HepG2 (cell line): Measurements from ENCODE around the gene SNX27. TPM values are rescaled to one million over a fixed set of nuclear protein-coding genes. Genes with fewer than 3 reads are reported as not detected.

Experiments
- ATAC-seq: fragments of 200-7000 bp; cut with Tn5 transposase; 3 replicates; pipeline ENCODE4 v1.9.1; 2020; ENCODE audit warnings: mild to moderate bottlenecking, moderate library complexity
- BruUV-seq: library from RNA; stranded (reverse); fragments of 400-500 nt; replicated peaks from 2 replicates; lab custom pipeline; 2021; lab: Mats Ljungman, UMichigan
- CTCF ChIA-PET: fragments of 300-600 bp; formaldehyde crosslinking; extraction: SDS; loops from one replicate; lab custom pipeline; 2021; ENCODE audit warnings: low total read pairs, inconsistent platforms, low intra/inter-chr PET ratio; lab: Yijun Ruan, JAX
- POLR2A ChIA-PET: fragments of 350-600 bp; sonication (Branson Sonifier 250); formaldehyde crosslinking; loops from one replicate; lab custom pipeline; 2020; ENCODE audit warnings: antibody characterized with exemption, inconsistent platforms; lab: Yijun Ruan, JAX
- DNase-seq: peaks from one replicate; pipeline ENCODE4 v3.0.0-alpha.2; 2015; ENCODE audit warnings: low spot score
- FAIRE-seq: peaks from 3 replicates; lab custom pipeline; 2011; peaks lifted over from hg19 to GRCh38; lab: Jason Lieb, UNC
- H2AFZ ChIP-seq: one replicate; pipeline ENCODE4 v1.6.1; 2011; ENCODE audit warnings: low read length, inconsistent platforms
- H3K27ac ChIP-seq: fragments of 300-600 bp; 3 replicates; pipeline ENCODE4 v1.8.0; 2011; ENCODE audit warnings: mixed run types, mild to moderate bottlenecking, mixed read lengths, low read length, inconsistent platforms; ENCODE audit not compliant: insufficient read depth; ENCODE audit errors: extremely low read length
- H3K27me3 ChIP-seq, 2 experiments: fragments of 200-600 bp in 1 of 2; 2 replicates in 1 of 2; 3 replicates in 1 of 2; pipeline versions ENCODE4 v1.6.0 to v1.8.0; 2011; ENCODE audit warnings: low read length in 2 of 2, mild to moderate bottlenecking in 2 of 2, moderate library complexity in 2 of 2, inconsistent platforms in 1 of 2; ENCODE audit not compliant: insufficient read depth in 2 of 2, control insufficient read depth in 1 of 2
- H3K36me3 ChIP-seq, 2 experiments: fragments of 200-600 bp in 1 of 2; replicated peaks in 1 of 2; 2 replicates in 1 of 2; 3 replicates in 1 of 2; pipeline versions ENCODE4 v1.5.1 to v1.8.0; 2011; ENCODE audit warnings: low read length in 2 of 2, inconsistent platforms in 1 of 2; ENCODE audit not compliant: insufficient read depth in 2 of 2, control insufficient read depth in 1 of 2
- H3K4me1 ChIP-seq: 2 replicates; pipeline ENCODE4 v1.5.1; 2012; ENCODE audit warnings: low read length, inconsistent platforms; ENCODE audit not compliant: insufficient read depth
- H3K4me2 ChIP-seq: 2 replicates; pipeline ENCODE4 v1.6.0; 2011; ENCODE audit warnings: low read depth, low read length, inconsistent platforms
- H3K4me3 ChIP-seq, 3 experiments: fragments of 200-600 bp in 1 of 3; sonication (generic), shearing (Covaris generic) in 1 of 3; replicated peaks in 1 of 3; 2 replicates each; pipeline ENCODE4 v1.5.1; 2011 to 2016; ENCODE audit warnings: low read length in 3 of 3, inconsistent platforms in 2 of 3, low read depth in 2 of 3, mild to moderate bottlenecking in 2 of 3, control low read depth in 1 of 3, mixed read lengths in 1 of 3; ENCODE audit not compliant: insufficient read depth in 1 of 3
- H3K79me2 ChIP-seq: one replicate; pipeline ENCODE4 v1.6.1; 2011; ENCODE audit warnings: low read length, inconsistent platforms; ENCODE audit not compliant: insufficient read depth
- H3K9ac ChIP-seq: 2 replicates; pipeline ENCODE4 v1.6.0; 2011; ENCODE audit warnings: mild to moderate bottlenecking, low read depth, low read length, inconsistent platforms; ENCODE audit not compliant: insufficient read depth
- H3K9me3 ChIP-seq: 2 replicates; pipeline ENCODE4 v1.5.1; 2012; ENCODE audit warnings: mild to moderate bottlenecking, low read length
- H4K20me1 ChIP-seq: 2 replicates; pipeline ENCODE4 v1.6.0; 2011; ENCODE audit warnings: inconsistent platforms, mild to moderate bottlenecking, low read length, moderate library complexity; ENCODE audit not compliant: insufficient read depth
- GATA4 ChIP-seq: sonication (generic); IDR thresholded peaks from 2 replicates; pipeline ENCODE4 v1.6.1; 2016; ENCODE audit warnings: antibody characterized with exemption, low read depth, borderline replicate concordance
- GZF1 ChIP-seq: sonication (generic); formaldehyde crosslinking; IDR thresholded peaks from 2 replicates; pipeline ENCODE4 v1.5.1; 2020; ENCODE audit warnings: mild to moderate bottlenecking, missing genetic modification reagents
- IRF2 ChIP-seq: IDR thresholded peaks from 2 replicates; pipeline ENCODE4 v1.6.1; 2018; ENCODE audit warnings: missing genetic modification reagents, missing compliant biosample characterization
- KDM2A ChIP-seq: sonication (generic); formaldehyde crosslinking; IDR thresholded peaks from 2 replicates; pipeline ENCODE4 v1.4.0; 2020; ENCODE audit warnings: low read depth, missing genetic modification reagents, borderline replicate concordance
- KDM4B ChIP-seq: sonication (generic); formaldehyde crosslinking; IDR thresholded peaks from 2 replicates; pipeline ENCODE4 v1.4.0; 2020; ENCODE audit warnings: missing genetic modification reagents
- SOX5 ChIP-seq: IDR thresholded peaks from 2 replicates; pipeline ENCODE4 v1.6.1; 2016; ENCODE audit warnings: borderline replicate concordance
- TP53 ChIP-seq: sonication (generic); formaldehyde crosslinking; conservative IDR thresholded peaks from 2 replicates; pipeline ENCODE4 v1.4.0; 2020; ENCODE audit warnings: missing genetic modification reagents
- TSC22D2 ChIP-seq: sonication (generic); formaldehyde crosslinking; IDR thresholded peaks from 2 replicates; pipeline ENCODE4 v1.5.1; 2020; ENCODE audit warnings: missing genetic modification reagents, mild to moderate bottlenecking, borderline replicate concordance
- ZC3H13 ChIP-seq: sonication (generic); formaldehyde crosslinking; IDR thresholded peaks from 2 replicates; pipeline ENCODE4 v1.8.1; 2023; ENCODE audit warnings: mild to moderate bottlenecking, missing genetic modification reagents, moderate library complexity
- ZNF24 ChIP-seq: fragments of 450-650 bp; IDR thresholded peaks from 2 replicates; pipeline ENCODE4 v1.6.1; 2017; ENCODE audit warnings: antibody characterized with exemption, mild to moderate bottlenecking
- ZNF264 ChIP-seq: sonication (generic); formaldehyde crosslinking; IDR thresholded peaks from 2 replicates; pipeline ENCODE4 v1.4.0; 2020; ENCODE audit warnings: missing genetic modification reagents
- ZNF337 ChIP-seq: sonication (generic); formaldehyde crosslinking; IDR thresholded peaks from 2 replicates; pipeline ENCODE4 v1.5.1; 2020; ENCODE audit warnings: missing genetic modification reagents, low read depth, mild to moderate bottlenecking, borderline replicate concordance
- ZNF44 ChIP-seq: sonication (generic); formaldehyde crosslinking; IDR thresholded peaks from 2 replicates; pipeline ENCODE4 v1.5.1; 2020; ENCODE audit warnings: mild to moderate bottlenecking, missing genetic modification reagents
- ZNF773 ChIP-seq: sonication (generic); formaldehyde crosslinking; IDR thresholded peaks from 2 replicates; pipeline ENCODE4 v1.4.0; 2020; ENCODE audit warnings: missing genetic modification reagents, borderline replicate concordance
- WGBS: methylation state at CpG from one replicate; pipeline ENCODE4 v1.1.6; 2017; ENCODE audit warnings: low lambda C conversion rate; 5-methylcytosine and 5-hydroxymethylcytosine counted together
- in situ Hi-C: cut with HindIII; loops from 2 replicates; pipeline ENCODE4 v1.10.0; 2017; ENCODE audit warnings: low pct_unique_long_range_greater_than_20kb; ENCODE audit not compliant: extremely low pct_ligation_motif_present
- intact Hi-C: fragments of 100-400 bp; cut with micrococcal nuclease; formaldehyde crosslinking; loops from one replicate; pipeline ENCODE4 v1.10.0; 2022; ENCODE audit not compliant: unreplicated experiment
- polyA plus RNA-seq, 8 experiments: library from polyadenylated mRNA; depleted of rRNA in 3 of 8; stranded (reverse) in 7 of 8; unstranded in 1 of 8; fragments of >200 nt; fragmentation: Illumina TruSeq in 4 of 8; extraction: Trizol in 4 of 8; gene quantifications; 2 replicates each; pipeline versions ENCODE4 v1.2.1 to v1.2.3, GENCODE V29; 2011 to 2016; ENCODE audit warnings: low read depth in 4 of 8, missing spikeins in 1 of 8, mixed read lengths in 1 of 8; ENCODE audit not compliant: insufficient read depth in 1 of 8
- total RNA-seq, 5 experiments: library from RNA; depleted of rRNA; stranded (reverse); fragments of >200 nt; fragmentation: Illumina TruSeq; extraction: Trizol; gene quantifications; 2 replicates each; pipeline ENCODE4 v1.2.3, GENCODE V29; 2016; ENCODE audit warnings: low read depth in 1 of 5
- TF ChIP-seq, protein P1 (sequence below): sonication (generic); formaldehyde crosslinking; IDR thresholded peaks from 2 replicates; pipeline ENCODE4 v1.8.0; 2022; ENCODE audit warnings: mild to moderate bottlenecking, missing genetic modification reagents, moderate library complexity

Gene SNX27
- total and polyA plus RNA-seq, 2 of the 13 experiments (the other 11 are each of a cell fraction or from before 2014, with no cell fraction given): 14.4 to 17.8 TPM

DNA sequence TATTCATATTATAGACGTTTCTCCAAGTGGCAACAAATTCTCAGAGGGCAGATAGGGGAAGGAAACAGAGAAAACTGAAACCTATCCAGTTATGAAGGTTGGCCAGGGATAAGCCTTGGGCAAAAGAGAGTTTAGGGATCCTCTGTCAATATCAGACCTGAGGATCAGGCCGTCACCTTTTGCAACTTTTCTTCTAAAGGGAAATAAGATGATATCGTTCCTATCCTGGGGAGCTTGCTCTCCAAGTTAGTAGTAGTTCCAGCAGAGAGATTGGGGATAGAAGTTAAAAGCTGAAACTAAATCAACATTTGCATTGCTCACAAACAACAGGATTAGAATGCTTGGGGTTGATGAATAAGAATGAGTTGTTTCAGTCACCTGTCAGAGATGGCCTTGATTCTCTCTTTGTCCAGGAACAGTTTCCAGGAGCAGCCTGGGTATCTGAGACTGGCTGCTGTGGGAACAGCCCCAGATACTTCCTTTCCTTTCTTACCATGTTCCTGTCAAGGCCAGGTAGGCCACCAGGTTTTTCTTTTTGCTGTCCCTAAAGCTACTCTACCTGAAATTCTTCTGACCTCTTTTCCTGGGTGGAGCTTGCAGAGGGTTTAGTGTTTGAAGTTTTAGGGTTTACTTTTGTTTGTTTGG, 112.0 kb downstream of the SNX27 start:
- H3K27me3 ChIP-seq: peaks cover 3 to 35% of the 10 kb centered on the region in 2 experiments
- 20% methylated on average over 3 of the region's 3 CpGs for WGBS
- POLR2A ChIA-PET: no interaction called here

DNA sequence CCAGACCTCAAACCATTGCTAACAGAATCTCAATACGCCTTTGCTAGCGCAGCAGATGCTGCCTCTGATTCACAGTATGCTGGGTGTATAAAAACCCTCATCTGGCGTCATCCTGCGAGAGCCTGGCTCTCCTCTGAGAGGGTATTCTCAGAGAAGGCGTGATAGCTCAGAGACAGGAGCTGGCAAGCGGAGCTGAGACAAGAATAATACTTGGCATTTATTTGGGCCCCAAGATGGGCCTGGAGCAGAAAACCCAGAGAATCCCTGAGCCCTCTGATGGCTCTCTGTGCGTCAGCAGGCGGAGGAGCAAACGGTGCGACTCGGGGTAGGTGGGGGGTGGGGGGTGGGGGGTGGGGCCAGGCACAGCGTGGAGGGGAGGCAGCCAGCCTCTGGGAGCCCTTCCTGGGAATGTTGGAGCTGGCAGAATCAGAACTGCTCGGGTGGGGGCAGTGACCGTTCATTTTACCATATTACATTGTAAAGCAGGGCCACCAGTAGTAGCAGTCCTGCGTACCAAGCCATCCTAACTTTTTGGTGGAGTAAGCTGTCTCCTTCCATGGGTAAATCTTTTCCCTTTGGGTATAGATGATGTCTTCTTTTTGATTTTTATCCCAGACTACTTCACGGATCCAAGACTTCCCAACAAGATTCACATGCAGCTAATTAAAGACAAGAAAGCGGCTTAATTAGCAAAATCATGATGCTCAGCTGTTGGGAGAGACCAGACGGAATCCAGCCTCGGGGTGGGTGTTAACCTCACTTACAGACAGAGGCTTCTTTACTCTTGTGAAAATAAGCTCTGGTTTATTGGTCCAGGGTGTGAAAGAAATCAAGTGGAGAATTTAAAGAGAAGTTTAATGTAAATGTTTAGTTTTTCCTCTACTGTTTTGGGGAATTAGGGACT, 116.6 kb downstream of the SNX27 start:
- Histone ChIP-seq H3K4me2 (no peak overlapping the region), H3K4me3 (no peak overlapping the region), H3K79me2 (no peaks in the 10 kb centered on the region), H3K27ac (no peak overlapping the region), H4K20me1 (no peaks in the 10 kb centered on the region)
- CTCF ChIA-PET: no interaction called here
- FAIRE-seq (no peak), DNase-seq (no peak)
- no TSS peak for BruUV-seq
- TF ChIP-seq, protein P1, sequence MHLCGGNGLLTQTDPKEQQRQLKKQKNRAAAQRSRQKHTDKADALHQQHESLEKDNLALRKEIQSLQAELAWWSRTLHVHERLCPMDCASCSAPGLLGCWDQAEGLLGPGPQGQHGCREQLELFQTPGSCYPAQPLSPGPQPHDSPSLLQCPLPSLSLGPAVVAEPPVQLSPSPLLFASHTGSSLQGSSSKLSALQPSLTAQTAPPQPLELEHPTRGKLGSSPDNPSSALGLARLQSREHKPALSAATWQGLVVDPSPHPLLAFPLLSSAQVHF: no peak
- peak; percentile 98 for TF ChIP-seq GZF1 (CRISPR knock-in tag)
- TF ChIP-seq, all 625 proteins: peak for 1
- Histone ChIP-seq H3K27me3 (peaks cover 0 to 17% of the 10 kb centered on the region in 2 experiments; a peak in 3 of 5 replicates), H3K9ac (no peak overlapping the region), H3K4me1 (peaks cover 47% of the 10 kb centered on the region), H3K36me3 (no peaks in the 10 kb centered on the region), H3K9me3 (no peaks in the 10 kb centered on the region), H2AFZ (no peak overlapping the region)
- 36% methylated on average over 8 of the region's 19 CpGs for WGBS
- ATAC-seq: peak; percentile 61
- intact Hi-C loops (no loop called here), in situ Hi-C loops (loop anchor here (25.0 kb wide), 1 partner anchor 191 kb away; the partner anchor contains the start of gene TUFT1)
- POLR2A ChIA-PET: no interaction called here

More for the DNA sequence above, 112.0 kb downstream of the SNX27 start:
- intact Hi-C loops: no loop called here
- CTCF ChIA-PET: no interaction called here
- Histone ChIP-seq H3K4me1 (peaks cover 42% of the 10 kb centered on the region), H3K9me3 (no peaks in the 10 kb centered on the region), H3K27ac (no peak overlapping the region), H3K4me2 (no peak overlapping the region), H3K4me3 (no peak overlapping the region), H3K79me2 (no peaks in the 10 kb centered on the region), H4K20me1 (no peaks in the 10 kb centered on the region), H3K9ac (no peak overlapping the region), H3K36me3 (no peaks in the 10 kb centered on the region), H2AFZ (no peak overlapping the region)
- FAIRE-seq: no peak
- ATAC-seq: no peak
- TF ChIP-seq GATA4 (no peak), KDM2A (CRISPR knock-in tag) (no peak), ZNF24 (no peak), SOX5 (no peak), TP53 (CRISPR knock-in tag) (no peak), IRF2 (CRISPR knock-in tag) (no peak), ZC3H13 (CRISPR knock-in tag) (no peak), TSC22D2 (CRISPR knock-in tag) (no peak), KDM4B (no peak), ZNF337 (CRISPR knock-in tag) (no peak), ZNF264 (no peak), ZNF773 (no peak), ZNF44 (CRISPR knock-in tag) (no peak)
- no TSS peak for BruUV-seq
- in situ Hi-C loops: no loop called here
- no peak for DNase-seq
